ENCODE measurements around the gene TXNRD2.

Gene TXNRD2

DNA sequence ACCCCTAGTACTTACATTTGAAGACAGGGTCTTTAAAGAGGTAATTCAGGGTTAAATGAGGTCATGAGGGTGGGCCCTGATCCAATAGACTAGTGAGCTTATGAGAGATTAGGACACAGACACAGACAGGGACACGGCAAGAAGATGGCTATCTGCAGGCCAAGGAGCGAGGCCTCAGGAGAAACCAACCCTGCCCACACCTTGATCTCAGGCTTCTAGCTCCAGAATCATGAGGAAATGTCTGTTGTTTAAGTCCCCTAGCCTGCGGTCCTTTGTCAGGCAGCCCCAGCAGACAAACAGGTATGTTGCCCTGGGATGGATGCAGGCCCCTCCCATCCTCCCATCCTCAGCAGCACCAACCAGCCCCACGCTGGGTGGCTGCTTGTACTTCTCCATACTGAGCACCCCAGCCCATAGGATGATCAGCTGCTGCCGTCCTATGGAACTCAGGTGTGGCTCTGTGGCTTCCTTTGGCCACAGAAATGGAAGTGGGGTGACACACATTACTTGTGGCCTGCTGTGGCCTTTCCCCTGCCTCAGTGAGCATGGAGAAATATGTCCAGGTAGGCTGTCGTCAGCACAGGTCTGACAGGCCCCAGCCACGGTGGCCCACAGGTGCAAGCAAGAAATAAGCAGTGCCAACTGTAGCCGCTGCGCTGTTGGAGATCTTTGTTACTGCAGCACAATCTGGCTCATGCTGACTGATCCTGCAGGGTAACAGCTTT lies 94.8 kb downstream of the TXNRD2 start:
- Histone ChIP-seq H3K4me3 (ENCODE audit: low read depth, low read length) (no peak overlapping the region), H3K9ac (ENCODE audit: low read length) (no peak overlapping the region), H3K36me3 (ENCODE audit: control insufficient read depth, insufficient read depth, low read length) (peaks cover 26% of the 10 kb centered on the region), H3K27me3 (ENCODE audit: control insufficient read depth, insufficient read depth, low read length) (no peaks in the 10 kb centered on the region), H3K27ac (ENCODE audit: low read depth, low read length) (no peak overlapping the region), H3K4me1 (ENCODE audit: control insufficient read depth, insufficient read depth, low read length) (peaks cover 22% of the 10 kb centered on the region; the same call in 1 of the 2 replicates), H3K9me3 (ENCODE audit: control insufficient read depth, insufficient read depth, low read depth, low read length) (peaks cover 6% of the 10 kb centered on the region)

DNA sequence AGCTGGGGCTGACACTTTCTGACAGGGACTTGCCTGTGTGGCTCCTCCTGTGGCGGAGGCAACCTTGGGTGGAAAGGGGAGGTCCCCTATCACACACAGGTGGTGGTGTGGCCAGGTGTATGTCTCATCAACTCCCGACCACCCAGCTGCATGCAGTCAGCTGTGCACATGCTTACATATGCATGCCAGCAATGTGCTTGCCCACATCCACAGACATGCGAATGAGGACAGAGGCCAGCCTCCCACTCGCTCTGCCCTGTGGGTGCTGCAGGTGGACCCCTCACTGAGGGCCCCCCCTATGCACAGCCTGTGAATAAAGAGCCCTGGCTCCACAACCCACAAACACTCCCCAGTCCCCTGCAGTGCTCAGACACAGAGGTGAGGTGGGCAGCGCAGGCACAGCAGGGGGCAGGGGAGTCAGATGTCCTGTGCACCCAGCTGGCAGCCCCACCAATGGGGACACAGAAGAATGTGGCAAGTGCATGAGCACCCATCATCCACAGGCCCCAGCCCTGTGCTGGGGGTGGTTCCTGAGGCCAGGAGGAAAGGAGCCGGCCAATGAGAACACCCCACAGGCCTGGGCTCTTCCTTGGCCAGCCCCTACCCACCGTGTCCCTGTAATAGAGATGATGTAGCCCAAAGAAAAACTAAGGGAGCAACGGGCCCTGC lies 96.4 kb downstream of the TXNRD2 start:
- peaks cover 10% of the 10 kb centered on the region for H3K36me3 ChIP-seq (ENCODE audit: control insufficient read depth, insufficient read depth, low read length)
- H3K4me1 ChIP-seq (ENCODE audit: control insufficient read depth, insufficient read depth, low read length): peaks cover 11% of the 10 kb centered on the region; the same call in 1 of the 2 replicates

DNA sequence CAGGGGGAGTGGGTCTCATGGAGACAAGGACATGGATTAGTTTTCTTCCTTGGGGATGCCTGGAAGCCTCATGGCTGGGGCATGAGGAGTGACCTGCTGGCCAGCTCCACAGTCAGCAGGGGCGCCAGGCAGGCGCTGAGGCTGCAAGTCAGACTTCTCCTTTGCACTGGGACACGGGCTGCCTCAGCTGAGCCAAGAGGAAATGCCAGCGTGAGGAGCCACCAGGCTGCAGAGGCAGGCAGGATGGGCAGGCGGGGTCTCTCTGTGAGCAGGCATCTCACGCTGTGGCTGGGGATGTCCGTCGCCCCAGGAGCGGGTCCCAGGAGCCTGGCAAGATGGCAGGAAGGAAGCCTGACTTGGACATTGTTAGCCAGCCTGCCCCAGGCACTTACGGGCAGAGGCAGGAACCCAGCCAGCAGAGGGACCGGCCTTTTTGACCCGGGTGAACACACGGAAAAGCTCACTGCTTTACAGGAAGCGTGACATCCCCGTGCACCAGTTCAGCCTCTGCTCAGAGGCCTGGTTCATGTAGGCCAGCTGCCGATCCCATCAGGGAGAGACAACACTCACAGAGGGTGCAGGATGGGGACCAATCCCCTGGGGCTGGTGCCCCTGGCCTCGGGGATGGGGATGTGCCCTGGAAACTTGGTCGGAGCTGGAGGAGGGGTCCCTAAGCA lies 97.1 kb downstream of the TXNRD2 start:
- peaks cover 8% of the 10 kb centered on the region for H3K36me3 ChIP-seq (ENCODE audit: control insufficient read depth, insufficient read depth, low read length)
- peaks cover 6% of the 10 kb centered on the region for H3K9me3 ChIP-seq (ENCODE audit: control insufficient read depth, insufficient read depth, low read depth, low read length)
- H3K9ac ChIP-seq (ENCODE audit: low read length): no peak overlapping the region
- no peaks in the 10 kb centered on the region for H3K27me3 ChIP-seq (ENCODE audit: control insufficient read depth, insufficient read depth, low read length)
- H3K4me1 ChIP-seq (ENCODE audit: control insufficient read depth, insufficient read depth, low read length): peaks cover 9% of the 10 kb centered on the region; the same call in 1 of the 2 replicates
- H3K4me3 ChIP-seq (ENCODE audit: low read depth, low read length): no peak overlapping the region
- H3K27ac ChIP-seq (ENCODE audit: low read depth, low read length): no peak overlapping the region

More for the DNA sequence above, 96.4 kb downstream of the TXNRD2 start:
- Histone ChIP-seq H3K9me3 (ENCODE audit: control insufficient read depth, insufficient read depth, low read depth, low read length) (peaks cover 6% of the 10 kb centered on the region), H3K4me3 (ENCODE audit: low read depth, low read length) (no peak overlapping the region), H3K27me3 (ENCODE audit: control insufficient read depth, insufficient read depth, low read length) (no peaks in the 10 kb centered on the region), H3K9ac (ENCODE audit: low read length) (no peak overlapping the region), H3K27ac (ENCODE audit: low read depth, low read length) (no peak overlapping the region)

DNA sequence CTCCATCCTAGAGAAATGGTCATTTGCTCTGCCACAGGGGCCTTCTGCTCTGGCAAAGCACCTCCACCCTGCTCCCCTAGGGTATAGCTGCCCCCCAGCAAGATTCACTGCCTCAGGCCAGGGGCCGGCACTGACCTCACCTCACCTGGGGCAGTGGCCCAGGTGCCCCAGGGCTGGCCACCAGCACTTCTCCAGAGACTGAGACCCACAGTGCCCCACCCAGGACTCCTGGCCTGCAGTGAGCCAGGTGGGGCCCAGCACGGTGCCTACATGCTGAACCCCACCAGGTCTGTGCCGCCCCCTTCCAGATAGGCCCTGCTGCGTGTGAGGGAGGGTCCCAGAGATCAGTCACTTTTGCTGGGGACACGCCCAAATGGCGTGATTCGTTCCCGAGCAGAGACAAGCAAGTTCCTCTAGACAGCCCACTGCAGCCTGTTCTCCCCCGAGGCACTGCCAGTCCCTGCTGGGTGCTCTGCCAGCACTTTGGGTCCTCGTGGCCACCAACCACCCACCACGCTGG lies 97.7 kb downstream of the TXNRD2 start:
- Histone ChIP-seq H3K9me3 (ENCODE audit: control insufficient read depth, insufficient read depth, low read depth, low read length) (peaks cover 6% of the 10 kb centered on the region), H3K4me1 (ENCODE audit: control insufficient read depth, insufficient read depth, low read length) (peaks cover 9% of the 10 kb centered on the region; the same call in 1 of the 2 replicates), H3K27ac (ENCODE audit: low read depth, low read length) (no peak overlapping the region), H3K27me3 (ENCODE audit: control insufficient read depth, insufficient read depth, low read length) (no peaks in the 10 kb centered on the region), H3K9ac (ENCODE audit: low read length) (no peak overlapping the region), H3K36me3 (ENCODE audit: control insufficient read depth, insufficient read depth, low read length) (peaks cover 8% of the 10 kb centered on the region), H3K4me3 (ENCODE audit: low read depth, low read length) (no peak overlapping the region)

DNA sequence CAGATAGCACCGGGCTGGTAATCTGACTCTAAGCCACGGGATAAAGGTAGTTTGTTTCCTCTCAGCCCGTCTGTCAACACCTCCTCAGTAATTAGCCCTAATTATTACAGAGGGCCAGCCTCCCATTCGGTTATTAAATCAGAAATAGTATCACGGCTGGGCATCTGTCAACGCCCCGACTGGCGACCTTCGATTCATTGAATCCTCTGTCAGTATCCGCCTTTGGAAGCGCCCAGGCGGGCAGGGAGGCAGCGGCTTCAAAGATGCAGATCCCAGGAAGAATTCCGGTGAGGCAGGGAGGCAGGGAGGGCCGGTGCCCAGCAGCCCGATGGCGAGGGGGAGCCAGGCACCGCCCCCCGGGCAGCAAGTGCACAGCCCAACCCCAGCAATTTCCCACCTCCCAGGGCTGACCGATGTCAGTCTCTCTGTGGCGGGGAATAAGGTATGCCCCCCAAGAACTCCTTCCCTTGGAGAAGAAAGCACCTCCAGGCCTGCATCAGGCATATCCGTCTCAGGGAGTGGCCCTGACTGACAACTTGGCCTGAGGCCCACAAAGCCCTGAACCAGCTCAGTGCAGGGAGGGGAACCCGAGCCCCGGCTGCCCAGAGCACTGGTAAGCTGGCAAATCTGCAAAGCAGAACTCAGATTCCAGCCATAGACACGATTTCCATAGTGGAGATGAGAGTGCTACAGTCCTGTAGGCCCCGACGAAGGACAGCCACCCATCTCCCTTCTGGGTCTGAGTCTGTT lies 98.3 kb downstream of the TXNRD2 start:
- Histone ChIP-seq H3K9ac (ENCODE audit: low read length) (no peak overlapping the region), H3K4me3 (ENCODE audit: low read depth, low read length) (no peak overlapping the region)

DNA sequence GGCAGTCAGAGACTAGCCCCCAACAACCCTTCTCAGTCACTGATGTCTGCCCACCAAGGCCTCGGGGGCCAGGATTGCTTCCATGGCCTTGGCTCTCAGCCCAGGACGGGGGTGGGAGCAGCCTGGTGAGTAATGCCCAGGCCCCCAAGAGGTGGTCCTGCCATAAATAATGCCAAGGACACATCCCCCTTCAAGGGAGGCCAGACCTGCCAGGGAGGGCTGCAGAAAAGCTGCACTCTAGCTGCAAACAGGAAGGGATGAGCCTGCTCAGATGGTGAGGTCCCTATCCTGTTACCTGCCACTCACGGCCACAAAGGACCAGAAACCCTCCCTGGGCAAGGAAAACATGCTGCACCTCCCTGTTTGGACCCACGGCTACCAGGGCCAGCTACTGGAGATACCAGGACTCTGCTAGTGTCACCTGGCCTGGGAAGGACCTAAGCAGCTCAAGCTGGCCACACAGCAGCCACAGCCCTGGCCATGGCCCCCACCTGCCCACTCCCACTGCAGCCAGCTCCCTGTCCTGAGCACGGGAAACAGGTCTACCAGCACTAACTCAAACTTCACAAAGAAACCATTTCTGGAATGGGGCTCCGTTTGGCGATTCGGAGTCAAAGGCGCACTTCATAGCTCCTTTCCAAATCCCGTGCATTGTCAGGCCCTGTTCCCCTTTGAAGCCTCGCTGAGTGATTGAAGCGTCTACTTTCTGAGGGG lies 99.1 kb downstream of the TXNRD2 start:
- H3K36me3 ChIP-seq (ENCODE audit: control insufficient read depth, insufficient read depth, low read length): peaks cover 8% of the 10 kb centered on the region
- H3K4me3 ChIP-seq (ENCODE audit: low read depth, low read length): no peak overlapping the region
- H3K9ac ChIP-seq (ENCODE audit: low read length): no peak overlapping the region
- H3K4me1 ChIP-seq (ENCODE audit: control insufficient read depth, insufficient read depth, low read length): peaks cover 6% of the 10 kb centered on the region; the same call in 1 of the 2 replicates
- H3K27me3 ChIP-seq (ENCODE audit: control insufficient read depth, insufficient read depth, low read length): no peaks in the 10 kb centered on the region
- H3K27ac ChIP-seq (ENCODE audit: low read depth, low read length): no peak overlapping the region
- peaks cover 6% of the 10 kb centered on the region for H3K9me3 ChIP-seq (ENCODE audit: control insufficient read depth, insufficient read depth, low read depth, low read length)

More for the DNA sequence above, 98.3 kb downstream of the TXNRD2 start:
- peaks cover 6% of the 10 kb centered on the region; the same call in 1 of the 2 replicates for H3K4me1 ChIP-seq (ENCODE audit: control insufficient read depth, insufficient read depth, low read length)
- peaks cover 8% of the 10 kb centered on the region for H3K36me3 ChIP-seq (ENCODE audit: control insufficient read depth, insufficient read depth, low read length)
- no peak overlapping the region for H3K27ac ChIP-seq (ENCODE audit: low read depth, low read length)
- peaks cover 6% of the 10 kb centered on the region for H3K9me3 ChIP-seq (ENCODE audit: control insufficient read depth, insufficient read depth, low read depth, low read length)
- no peaks in the 10 kb centered on the region for H3K27me3 ChIP-seq (ENCODE audit: control insufficient read depth, insufficient read depth, low read length)

DNA sequence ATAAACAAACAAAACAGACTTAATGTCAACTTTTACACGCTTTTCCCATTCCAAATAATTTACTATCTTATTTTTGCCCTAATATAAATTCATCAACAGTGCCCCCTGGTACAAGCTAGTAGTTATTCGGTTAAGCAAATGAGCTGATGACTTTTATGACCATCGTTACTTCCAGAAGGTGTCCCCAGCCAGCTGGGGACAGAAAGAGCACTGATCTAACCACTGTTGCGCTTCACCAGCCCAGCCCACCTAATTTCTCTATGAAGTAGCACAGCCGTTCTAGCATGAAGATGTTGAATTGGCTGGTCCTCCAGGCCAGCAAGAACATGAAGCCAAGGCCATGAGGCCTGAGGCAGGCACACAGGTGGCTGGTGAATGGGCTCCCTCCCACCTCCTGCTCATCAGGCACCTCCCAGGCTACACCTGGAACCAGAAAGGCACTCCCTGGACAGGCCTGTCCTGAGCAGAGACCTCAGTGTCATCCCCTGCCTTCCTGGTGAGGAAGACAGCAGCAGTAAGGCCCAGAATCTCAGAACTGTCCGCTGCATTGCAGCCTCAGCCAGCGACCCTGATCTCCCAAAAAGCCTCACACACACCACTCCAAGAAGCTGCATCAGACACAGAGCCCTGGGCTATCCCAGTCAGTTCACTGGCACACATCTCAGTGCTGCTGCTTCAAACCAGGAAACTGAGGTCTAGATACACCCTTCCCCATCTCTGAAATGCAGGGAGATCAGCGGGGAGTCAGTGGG lies 99.8 kb downstream of the TXNRD2 start:
- H3K9me3 ChIP-seq (ENCODE audit: control insufficient read depth, insufficient read depth, low read depth, low read length): no peaks in the 10 kb centered on the region; the same call in 1 of the 2 replicates
- no peak overlapping the region for H3K4me3 ChIP-seq (ENCODE audit: low read depth, low read length)
- H3K36me3 ChIP-seq (ENCODE audit: control insufficient read depth, insufficient read depth, low read length): 0 out of 2 replicates have a peak, but pooled peaks cover under 1% of the 10 kb centered on the region
- H3K27ac ChIP-seq (ENCODE audit: low read depth, low read length): no peak overlapping the region
- peaks cover 6% of the 10 kb centered on the region; the same call in 1 of the 2 replicates for H3K4me1 ChIP-seq (ENCODE audit: control insufficient read depth, insufficient read depth, low read length)
- no peaks in the 10 kb centered on the region for H3K27me3 ChIP-seq (ENCODE audit: control insufficient read depth, insufficient read depth, low read length)
- H3K9ac ChIP-seq (ENCODE audit: low read length): no peak overlapping the region

DNA sequence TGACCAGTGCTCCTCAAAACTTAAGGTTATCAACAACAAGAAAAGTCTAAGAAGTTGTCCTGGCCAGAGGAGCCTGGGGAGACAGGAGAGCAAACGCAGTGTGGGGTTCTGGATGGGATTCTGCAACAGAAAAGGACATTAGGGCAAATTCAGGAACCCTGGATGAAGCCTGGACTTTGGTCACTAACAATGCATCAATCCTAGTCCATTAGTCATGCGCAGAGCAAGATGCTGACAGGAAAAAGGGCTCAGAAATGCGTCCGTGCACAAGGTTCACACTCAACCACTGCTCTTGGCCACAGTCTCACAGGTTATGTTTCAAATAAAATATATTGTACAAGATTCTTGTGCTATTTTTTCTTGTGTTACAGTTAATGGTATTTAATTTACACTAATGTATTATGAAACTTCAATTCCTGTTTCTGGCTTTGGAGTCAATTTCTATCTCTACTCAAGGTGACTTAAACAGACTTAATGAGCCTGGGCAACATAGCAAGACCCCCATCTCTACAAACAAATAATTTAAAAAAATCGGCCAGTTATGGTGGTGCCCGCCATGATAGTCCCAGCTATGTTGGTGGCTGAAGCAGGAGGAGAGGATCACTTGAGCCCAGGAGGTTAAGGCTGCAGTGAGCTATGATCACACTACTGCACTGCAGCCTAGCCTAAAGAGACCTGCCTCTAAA lies 100.5 kb downstream of the TXNRD2 start:
- no peaks in the 10 kb centered on the region for H3K9me3 ChIP-seq (ENCODE audit: control insufficient read depth, insufficient read depth, low read depth, low read length)
- H3K9ac ChIP-seq (ENCODE audit: low read length): no peak overlapping the region
- no peaks in the 10 kb centered on the region for H3K36me3 ChIP-seq (ENCODE audit: control insufficient read depth, insufficient read depth, low read length)
- no peak overlapping the region for H3K4me3 ChIP-seq (ENCODE audit: low read depth, low read length)
- no peaks in the 10 kb centered on the region for H3K27me3 ChIP-seq (ENCODE audit: control insufficient read depth, insufficient read depth, low read length)
- no peak overlapping the region for H3K27ac ChIP-seq (ENCODE audit: low read depth, low read length)
- H3K4me1 ChIP-seq (ENCODE audit: control insufficient read depth, insufficient read depth, low read length): peaks cover 6% of the 10 kb centered on the region; the same call in 1 of the 2 replicates

DNA sequence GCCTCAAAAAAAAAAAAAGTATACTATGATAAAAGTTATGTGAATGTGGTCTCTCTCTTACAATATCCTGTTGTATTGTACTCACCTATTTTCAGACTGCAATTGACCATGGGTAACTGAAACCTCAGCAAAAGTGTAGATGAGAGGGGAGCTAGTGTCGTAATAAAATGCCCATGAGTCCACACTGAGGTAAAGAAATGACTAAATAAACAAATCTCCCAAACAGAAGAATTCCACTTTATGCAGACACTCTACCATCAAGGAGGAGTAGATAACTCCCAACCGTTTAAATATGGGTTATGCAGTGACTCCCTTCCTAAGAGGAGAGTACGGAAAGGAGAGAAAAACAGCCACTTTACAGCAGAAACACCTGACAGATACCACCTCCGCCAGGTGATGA lies 101.6 kb downstream of the TXNRD2 start:
- Histone ChIP-seq H3K36me3 (ENCODE audit: control insufficient read depth, insufficient read depth, low read length) (no peaks in the 10 kb centered on the region), H3K4me1 (ENCODE audit: control insufficient read depth, insufficient read depth, low read length) (peaks cover 6% of the 10 kb centered on the region; the same call in 1 of the 2 replicates), H3K9ac (ENCODE audit: low read length) (no peak overlapping the region), H3K27me3 (ENCODE audit: control insufficient read depth, insufficient read depth, low read length) (no peaks in the 10 kb centered on the region), H3K27ac (ENCODE audit: low read depth, low read length) (no peak overlapping the region), H3K4me3 (ENCODE audit: low read depth, low read length) (no peak overlapping the region), H3K9me3 (ENCODE audit: control insufficient read depth, insufficient read depth, low read depth, low read length) (no peaks in the 10 kb centered on the region)
